Neutrophil (primary cell): ENCODE results near the gene SURF2.
"Not testable (repeated sequence)": the region's sequence is repeated elsewhere in the genome, so short reads cannot be mapped to it uniquely, and the experiment has no call there.

Experiments used
- H3K27ac ChIP-seq: fragments of 200-600 bp; sonication (generic); 2 replicates; pipeline ENCODE4 v1.5.1; 2016; ENCODE audit warnings: mild to moderate bottlenecking, moderate library complexity
- H3K27me3 ChIP-seq: fragments of 200-600 bp; sonication (generic); 2 replicates; pipeline ENCODE4 v1.6.0; 2016; ENCODE audit warnings: mild to moderate bottlenecking
- H3K36me3 ChIP-seq: fragments of 200-600 bp; sonication (generic); 2 replicates; pipeline ENCODE4 v1.5.1; 2017
- H3K4me1 ChIP-seq, 2 experiments: fragments of 200-600 bp in 1 of 2; sonication (generic) in 1 of 2; 1 replicate in 1 of 2; 2 replicates in 1 of 2; pipeline versions ENCODE4 v1.5.1 to v1.6.1; 2013 to 2016; ENCODE audit warnings: low read depth in 1 of 2, low read length in 1 of 2, mild to moderate bottlenecking in 1 of 2, moderate library complexity in 1 of 2; ENCODE audit not compliant: control insufficient read depth in 1 of 2, insufficient read depth in 1 of 2
- H3K4me3 ChIP-seq, 2 experiments: fragments of 200-600 bp in 1 of 2; sonication (generic) in 1 of 2; 1 replicate in 1 of 2; 2 replicates in 1 of 2; pipeline ENCODE4 v1.5.1; 2013 to 2016; ENCODE audit warnings: low read depth in 1 of 2, low read length in 1 of 2, mild to moderate bottlenecking in 1 of 2, moderate library complexity in 1 of 2
- H3K9me3 ChIP-seq: fragments of 200-600 bp; sonication (generic); 2 replicates; pipeline ENCODE4 v1.5.1; 2016
- TF ChIP-seq, protein P1 (sequence below): fragments of 200-600 bp; sonication (generic); IDR thresholded peaks from 2 replicates; pipeline ENCODE4 v1.5.1; 2016; ENCODE audit warnings: antibody characterized with exemption

The SURF2 gene

DNA sequence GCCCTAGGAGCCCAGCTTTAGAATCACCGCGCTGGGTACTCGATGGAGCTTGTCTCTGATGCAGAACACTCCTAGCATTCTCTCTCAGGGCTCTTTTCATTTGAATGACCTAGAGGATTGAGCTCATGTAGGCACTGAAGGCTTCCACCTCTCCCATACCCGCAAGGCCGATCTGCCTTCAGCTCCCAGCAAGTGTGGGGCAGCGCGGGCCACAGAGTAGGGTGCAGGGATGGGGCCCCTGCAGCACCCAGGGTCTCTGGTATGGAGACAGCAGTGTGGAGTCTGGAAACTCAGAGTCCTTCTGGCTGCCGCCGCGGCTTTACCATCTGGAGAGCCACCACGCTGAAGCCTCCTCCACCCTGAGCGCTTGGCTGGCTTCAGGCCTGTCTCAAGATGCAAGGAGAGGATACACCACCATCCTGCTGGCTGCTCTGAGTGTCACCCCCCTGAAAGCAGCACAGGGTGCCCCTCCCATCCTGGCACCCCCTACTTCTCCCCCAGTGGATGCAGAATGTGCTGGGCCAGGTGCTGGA, 32.7 kb downstream of the SURF2 start:
- Histone ChIP-seq H3K9me3 (no peaks in the 10 kb centered on the region), H3K27ac (no peak overlapping the region), H3K4me3 (no peak overlapping the region), H3K36me3 (no peaks in the 10 kb centered on the region), H3K27me3 (peaks cover 5% of the 10 kb centered on the region), H3K4me1 (no peaks in the 10 kb centered on the region)
- TF ChIP-seq, protein P1, sequence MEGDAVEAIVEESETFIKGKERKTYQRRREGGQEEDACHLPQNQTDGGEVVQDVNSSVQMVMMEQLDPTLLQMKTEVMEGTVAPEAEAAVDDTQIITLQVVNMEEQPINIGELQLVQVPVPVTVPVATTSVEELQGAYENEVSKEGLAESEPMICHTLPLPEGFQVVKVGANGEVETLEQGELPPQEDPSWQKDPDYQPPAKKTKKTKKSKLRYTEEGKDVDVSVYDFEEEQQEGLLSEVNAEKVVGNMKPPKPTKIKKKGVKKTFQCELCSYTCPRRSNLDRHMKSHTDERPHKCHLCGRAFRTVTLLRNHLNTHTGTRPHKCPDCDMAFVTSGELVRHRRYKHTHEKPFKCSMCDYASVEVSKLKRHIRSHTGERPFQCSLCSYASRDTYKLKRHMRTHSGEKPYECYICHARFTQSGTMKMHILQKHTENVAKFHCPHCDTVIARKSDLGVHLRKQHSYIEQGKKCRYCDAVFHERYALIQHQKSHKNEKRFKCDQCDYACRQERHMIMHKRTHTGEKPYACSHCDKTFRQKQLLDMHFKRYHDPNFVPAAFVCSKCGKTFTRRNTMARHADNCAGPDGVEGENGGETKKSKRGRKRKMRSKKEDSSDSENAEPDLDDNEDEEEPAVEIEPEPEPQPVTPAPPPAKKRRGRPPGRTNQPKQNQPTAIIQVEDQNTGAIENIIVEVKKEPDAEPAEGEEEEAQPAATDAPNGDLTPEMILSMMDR: no peak

- Histone ChIP-seq H3K4me3 (no peak overlapping the region), H3K9me3 (no peaks in the 10 kb centered on the region), H3K36me3 (no peaks in the 10 kb centered on the region), H3K27me3 (peaks cover 9% of the 10 kb centered on the region), H3K4me1 (no peaks in the 10 kb centered on the region), H3K27ac (no peak overlapping the region)
- TF ChIP-seq, protein P1: no peak
Observed at GRCh38 chr9:133389562-133389961, 33.2 kb downstream of the SURF2 start.

GRCh38 chr9:133390713-133391112, 34.4 kb downstream of the SURF2 start:
- no peaks in the 10 kb centered on the region for H3K4me1 ChIP-seq
- TF ChIP-seq, protein P1: no peak

DNA sequence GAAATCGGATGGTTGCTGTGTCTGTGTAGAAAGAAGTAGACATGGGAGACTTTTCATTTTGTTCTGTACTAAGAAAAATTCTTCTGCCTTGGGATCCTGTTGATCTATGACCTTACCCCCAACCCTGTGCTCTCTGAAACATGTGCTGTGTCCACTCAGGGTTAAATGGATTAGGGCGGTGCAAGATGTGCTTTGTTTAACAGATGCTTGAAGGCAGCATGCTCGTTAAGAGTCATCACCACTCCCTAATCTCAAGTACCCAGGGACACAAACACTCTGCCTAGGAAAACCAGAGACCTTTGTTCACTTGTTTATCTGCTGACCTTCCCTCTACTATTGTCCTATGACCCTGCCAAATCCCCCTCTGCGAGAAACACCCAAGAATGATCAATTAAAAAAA, 35.1 kb downstream of the SURF2 start:
- not testable (repeated sequence) for H3K4me1 ChIP-seq, H3K36me3 ChIP-seq, H3K4me3 ChIP-seq, H3K27ac ChIP-seq, H3K9me3 ChIP-seq
- H3K27me3 ChIP-seq: peaks cover 15% of the 10 kb centered on the region

More at GRCh38 chr9:133390713-133391112, 34.4 kb downstream of the SURF2 start:
- peaks cover 15% of the 10 kb centered on the region for H3K27me3 ChIP-seq
- no peaks in the 10 kb centered on the region for H3K9me3 ChIP-seq
- no peaks in the 10 kb centered on the region for H3K36me3 ChIP-seq
- no peak overlapping the region for H3K27ac ChIP-seq
- H3K4me3 ChIP-seq: no peak overlapping the region

DNA sequence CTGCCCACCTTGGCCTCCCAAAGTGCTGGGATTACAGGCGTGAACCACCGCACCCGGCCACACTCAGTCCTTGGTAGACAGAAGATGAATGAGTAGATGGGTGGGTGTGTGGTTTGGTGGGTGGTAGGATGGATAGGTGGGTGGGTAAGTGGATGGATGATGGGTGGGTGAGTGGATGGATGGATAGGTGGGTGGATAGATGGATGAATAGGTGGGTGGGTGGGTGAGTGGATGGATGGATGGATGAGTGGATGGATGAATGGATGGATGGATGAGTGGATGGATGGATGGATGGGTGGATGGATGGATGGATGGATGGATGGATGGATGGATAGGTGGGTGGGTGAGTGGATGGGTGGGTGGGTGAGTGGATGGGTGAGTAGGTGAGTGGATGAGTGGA, 36.0 kb downstream of the SURF2 start:
- not testable (repeated sequence) for H3K4me1 ChIP-seq, H3K27ac ChIP-seq, H3K4me3 ChIP-seq, H3K9me3 ChIP-seq, H3K36me3 ChIP-seq
- peaks cover 23% of the 10 kb centered on the region for H3K27me3 ChIP-seq

GRCh38 chr9:133393399-133393798, 37.0 kb downstream of the SURF2 start:
- Histone ChIP-seq H3K27me3 (peaks cover 31% of the 10 kb centered on the region), H3K4me3 (no peak overlapping the region), H3K9me3 (no peaks in the 10 kb centered on the region), H3K4me1 (no peaks in the 10 kb centered on the region), H3K36me3 (no peaks in the 10 kb centered on the region), H3K27ac (no peak overlapping the region)
- TF ChIP-seq, protein P1: no peak
